Measurements from ENCODE around the gene MED13L. TPM values are rescaled to one million over a fixed set of nuclear protein-coding genes. Genes with fewer than 3 reads are reported as not detected.

MED13L gene
- total RNA-seq, 6 experiments from 2014 or later: 29.0 to 52.0 (median 38.1) TPM

DNA sequence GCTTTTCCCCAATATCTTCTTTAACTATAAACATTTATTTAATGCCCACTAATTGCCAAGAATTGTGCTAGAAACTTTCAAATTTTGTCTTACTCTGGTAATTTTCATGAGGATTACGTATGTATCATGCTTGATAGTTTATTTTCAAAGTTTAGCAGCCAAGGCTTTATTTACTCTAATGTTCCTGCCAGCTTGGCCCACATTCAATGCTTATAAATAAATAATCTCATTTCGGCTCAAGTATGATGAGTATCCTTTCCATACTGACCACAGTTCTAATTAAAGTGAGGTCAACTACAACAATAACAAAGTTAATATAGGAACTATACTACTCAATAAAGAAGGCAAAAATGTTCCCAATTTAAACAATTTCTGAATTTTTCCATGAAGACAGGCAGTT, 259.2 kb downstream of the MED13L start:
- intact Hi-C loops (cut with DNase I): no loop called here
- peak; percentile 66 to 79 (median 72) for ATAC-seq

DNA sequence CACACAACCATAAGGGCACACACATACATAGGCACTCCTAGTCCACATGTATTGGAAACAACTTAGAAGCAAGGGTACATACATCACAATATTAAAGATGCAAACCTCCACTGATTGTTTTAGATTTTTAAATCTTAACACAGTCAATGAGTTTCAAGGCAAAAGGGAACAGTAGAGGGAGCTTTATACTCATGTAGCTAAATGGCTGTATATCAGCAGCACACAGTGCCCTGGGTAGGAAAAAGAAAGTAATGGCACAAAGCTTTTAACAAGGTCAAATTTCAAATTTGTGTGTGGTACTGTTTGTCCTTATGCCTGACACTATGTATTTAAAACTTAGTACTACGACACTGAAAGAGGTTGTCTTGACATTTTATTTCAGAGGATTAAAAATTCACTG, 262.0 kb downstream of the MED13L start:
- TF ChIP-seq POLR2A (IDR thresholded peaks at IDR 0.05): no peak
- TF ChIP-seq, protein P1, sequence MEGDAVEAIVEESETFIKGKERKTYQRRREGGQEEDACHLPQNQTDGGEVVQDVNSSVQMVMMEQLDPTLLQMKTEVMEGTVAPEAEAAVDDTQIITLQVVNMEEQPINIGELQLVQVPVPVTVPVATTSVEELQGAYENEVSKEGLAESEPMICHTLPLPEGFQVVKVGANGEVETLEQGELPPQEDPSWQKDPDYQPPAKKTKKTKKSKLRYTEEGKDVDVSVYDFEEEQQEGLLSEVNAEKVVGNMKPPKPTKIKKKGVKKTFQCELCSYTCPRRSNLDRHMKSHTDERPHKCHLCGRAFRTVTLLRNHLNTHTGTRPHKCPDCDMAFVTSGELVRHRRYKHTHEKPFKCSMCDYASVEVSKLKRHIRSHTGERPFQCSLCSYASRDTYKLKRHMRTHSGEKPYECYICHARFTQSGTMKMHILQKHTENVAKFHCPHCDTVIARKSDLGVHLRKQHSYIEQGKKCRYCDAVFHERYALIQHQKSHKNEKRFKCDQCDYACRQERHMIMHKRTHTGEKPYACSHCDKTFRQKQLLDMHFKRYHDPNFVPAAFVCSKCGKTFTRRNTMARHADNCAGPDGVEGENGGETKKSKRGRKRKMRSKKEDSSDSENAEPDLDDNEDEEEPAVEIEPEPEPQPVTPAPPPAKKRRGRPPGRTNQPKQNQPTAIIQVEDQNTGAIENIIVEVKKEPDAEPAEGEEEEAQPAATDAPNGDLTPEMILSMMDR (IDR thresholded peaks at IDR 0.05): peak; percentile 58 to 64 (median 63)
- Histone ChIP-seq H3K9me3 (no peaks in the 10 kb centered on the region), H3K27ac (no peak overlapping the region), H3K36me3 (peaks cover 0 to 30% (median 7%) of the 10 kb centered on the region in 4 donors), H3K4me1 (peaks cover 0 to 11% (median 3%) of the 10 kb centered on the region in 4 donors), H3K27me3 (no peaks in the 10 kb centered on the region), H3K4me3 (no peak overlapping the region)
- DNase-seq (no peak), ATAC-seq (peak; percentile 87 to 95 (median 90))
- intact Hi-C loops (cut with DNase I): no loop called here
- 18% methylated on average over 1 of the region's 1 CpG for WGBS (ENCODE audit: insufficient coverage, low coverage, low lambda C conversion rate, missing lambda C conversion rate)

More for the DNA sequence above, 259.2 kb downstream of the MED13L start:
- no peak for DNase-seq
- no peaks in the 10 kb centered on the region for H3K27me3 ChIP-seq
- no peak overlapping the region for H3K27ac ChIP-seq
- no peak overlapping the region for H3K4me3 ChIP-seq
- H3K4me1 ChIP-seq: peaks cover 0 to 11% (median 3%) of the 10 kb centered on the region in 4 donors
- WGBS (ENCODE audit: insufficient coverage, low coverage, low lambda C conversion rate, missing lambda C conversion rate): 10% methylated on average over 2 of the region's 2 CpGs
- no peak for TF ChIP-seq POLR2A (IDR thresholded peaks at IDR 0.05)
- H3K9me3 ChIP-seq: no peaks in the 10 kb centered on the region
- H3K36me3 ChIP-seq: peaks cover 0 to 7% (median 2%) of the 10 kb centered on the region in 4 donors

DNA sequence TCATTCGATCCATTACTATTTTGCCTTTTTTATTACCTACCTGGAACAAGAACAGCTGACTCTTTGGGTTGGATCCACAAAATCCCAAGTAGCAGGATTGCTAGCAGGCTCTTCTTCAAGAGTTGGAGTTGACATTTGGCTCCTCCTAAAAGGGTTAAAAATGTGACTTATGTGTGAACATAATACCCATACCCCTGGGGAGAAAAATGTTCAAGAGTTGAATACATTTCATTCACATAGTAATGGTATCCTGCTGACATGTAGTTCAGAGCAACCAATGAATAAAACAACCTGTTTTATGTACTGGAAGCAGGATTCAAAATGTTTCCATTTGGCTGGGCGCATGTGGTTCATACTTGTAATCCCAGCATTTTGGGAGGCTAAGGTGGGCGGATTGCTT, 264.7 kb downstream of the MED13L start:
- whole genome bisulfite sequencing (ENCODE audit: insufficient coverage, low coverage, low lambda C conversion rate, missing lambda C conversion rate): 96% methylated on average over 3 of the region's 3 CpGs
- Histone ChIP-seq H3K4me3 (no peak overlapping the region), H3K9me3 (no peaks in the 10 kb centered on the region), H3K27me3 (no peaks in the 10 kb centered on the region), H3K27ac (no peak overlapping the region), H3K4me1 (peaks cover 0 to 5% (median under 1%) of the 10 kb centered on the region in 4 donors), H3K36me3 (peaks cover 6 to 43% (median 14%) of the 10 kb centered on the region in 4 donors)
- TF ChIP-seq, protein P1 (IDR thresholded peaks at IDR 0.05): no peak
- no peak for TF ChIP-seq POLR2A (IDR thresholded peaks at IDR 0.05)
- DNase-seq (no peak), ATAC-seq (no peak)
- intact Hi-C loops (cut with DNase I): no loop called here

DNA sequence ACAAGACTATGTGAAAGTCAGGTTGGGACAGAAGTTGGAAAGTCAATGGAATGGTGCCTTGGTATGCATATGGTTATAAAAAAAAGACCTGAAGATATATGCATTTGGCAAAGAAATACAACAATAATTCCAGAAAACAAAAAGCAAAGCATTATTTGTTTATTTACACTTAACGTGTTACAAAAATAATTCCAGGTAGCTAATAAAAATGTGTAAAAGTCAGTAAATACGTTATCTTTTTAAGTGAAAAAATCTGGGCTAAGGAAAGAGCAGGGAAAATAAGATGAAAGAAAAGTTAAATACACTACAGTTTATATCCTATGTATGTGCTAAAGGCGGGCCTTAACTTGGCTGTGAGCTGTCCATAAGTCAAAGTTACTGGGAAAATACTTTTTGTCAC, 266.3 kb downstream of the MED13L start:
- Histone ChIP-seq H3K27ac (no peak overlapping the region), H3K4me1 (peaks cover 0 to 5% (median 0%) of the 10 kb centered on the region in 4 donors), H3K27me3 (no peaks in the 10 kb centered on the region), H3K4me3 (no peak overlapping the region), H3K36me3 (peaks cover 6 to 57% (median 18%) of the 10 kb centered on the region in 4 donors), H3K9me3 (no peaks in the 10 kb centered on the region)
- intact Hi-C loops (cut with DNase I): no loop called here
- DNase-seq (no peak), ATAC-seq (no peak)
- 90% methylated on average over 3 of the region's 3 CpGs for WGBS (ENCODE audit: insufficient coverage, low coverage, low lambda C conversion rate, missing lambda C conversion rate)
- no peak for TF ChIP-seq POLR2A (IDR thresholded peaks at IDR 0.05)
- TF ChIP-seq, protein P1 (IDR thresholded peaks at IDR 0.05): no peak

DNA sequence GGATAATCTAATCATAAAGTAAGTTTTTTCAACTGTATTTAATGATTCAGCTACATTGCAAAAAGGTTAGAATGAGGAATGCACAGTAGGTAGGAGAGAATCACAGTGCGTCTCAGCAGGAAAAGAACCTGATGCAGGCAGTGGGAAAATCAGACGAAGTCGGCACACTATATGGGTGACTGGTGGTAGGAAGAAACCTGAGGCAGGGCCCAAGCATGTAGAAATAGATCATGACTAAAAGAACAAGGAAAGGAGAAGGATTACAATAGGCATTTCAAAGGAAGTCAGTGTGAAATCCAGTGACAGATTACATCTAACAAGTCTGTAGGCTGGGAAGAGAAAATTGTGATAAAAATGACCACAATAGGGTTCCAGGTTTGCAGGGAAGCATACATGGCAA, 267.0 kb downstream of the MED13L start:
- no peaks in the 10 kb centered on the region for H3K27me3 ChIP-seq
- no peak for ATAC-seq
- H3K4me1 ChIP-seq: peaks cover 0 to 5% (median 0%) of the 10 kb centered on the region in 4 donors
- H3K27ac ChIP-seq: no peak overlapping the region
- TF ChIP-seq, protein P1 (IDR thresholded peaks at IDR 0.05): no peak
- TF ChIP-seq POLR2A (IDR thresholded peaks at IDR 0.05): no peak
- H3K36me3 ChIP-seq: peaks cover 6 to 64% (median 19%) of the 10 kb centered on the region in 4 donors
- DNase-seq: no peak
- H3K9me3 ChIP-seq: no peaks in the 10 kb centered on the region
- 97% methylated on average over 3 of the region's 3 CpGs for WGBS (ENCODE audit: insufficient coverage, low coverage, low lambda C conversion rate, missing lambda C conversion rate)
- intact Hi-C loops (cut with DNase I): no loop called here
- H3K4me3 ChIP-seq: no peak overlapping the region
